ENCODE data around the gene JAKMIP1. TPM values are rescaled to one million over a fixed set of nuclear protein-coding genes. Genes with fewer than 3 reads are reported as not detected.

Gene JAKMIP1
- polyA plus RNA-seq, 1 donor from 2014 or later = 15.3 TPM

DNA sequence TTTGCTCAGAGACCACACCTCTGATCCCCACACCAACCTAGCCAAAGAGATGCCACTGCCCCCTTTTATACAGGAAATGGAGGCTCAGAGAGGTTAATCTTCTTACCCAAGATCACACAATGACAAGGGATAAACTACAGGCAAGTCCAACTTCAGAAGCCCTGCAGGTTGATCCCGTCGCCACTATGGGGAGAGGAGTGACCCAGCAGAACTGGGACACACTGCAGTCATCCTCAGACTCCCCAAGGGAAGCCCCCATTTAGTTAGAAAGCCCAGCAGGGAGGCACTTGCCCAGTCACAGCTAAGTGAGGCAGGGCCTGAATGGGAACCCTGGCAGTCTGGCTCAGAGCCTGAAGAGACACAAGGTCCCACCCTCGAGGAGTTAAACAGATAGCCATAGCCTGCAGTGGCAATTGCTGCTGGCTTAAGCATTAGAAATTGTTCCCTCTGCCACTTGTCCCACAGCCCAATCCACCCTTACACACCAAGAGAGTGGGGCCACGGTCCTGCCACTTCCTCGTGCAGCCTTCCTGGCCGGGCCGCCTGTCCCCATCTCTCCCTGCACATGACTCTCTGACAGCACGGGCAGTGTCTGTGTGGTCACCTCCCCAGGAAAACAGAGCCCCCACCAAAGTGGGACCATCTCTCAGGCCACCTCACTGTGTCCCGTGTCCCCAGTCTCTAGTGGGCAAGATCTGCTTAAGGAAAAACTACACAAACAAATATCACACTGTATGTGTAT is 2.7 kb downstream of the JAKMIP1 start:
- H2AFZ ChIP-seq (ENCODE audit: low read depth, low read length) = no peak overlapping the region
- no peak overlapping the region for H3K27ac ChIP-seq (ENCODE audit: low read length)
- H3K36me3 ChIP-seq (ENCODE audit: insufficient read depth, low read length) = no peaks in the 10 kb centered on the region
- no peak overlapping the region for H3K9ac ChIP-seq (ENCODE audit: low read length)
- H3K79me2 ChIP-seq (replicated peaks; ENCODE audit: insufficient read depth, low read length) = no peaks in the 10 kb centered on the region
- no peaks in the 10 kb centered on the region for H3K9me3 ChIP-seq (ENCODE audit: low read length)
- no peak for TF ChIP-seq POLR2AphosphoS5 (IDR thresholded peaks at IDR 0.05)
- TF ChIP-seq EZH2 (IDR thresholded peaks at IDR 0.05; ENCODE audit: borderline replicate concordance, insufficient read depth, low read length, poor library complexity, severe bottlenecking) = no peak
- no peak for TF ChIP-seq MXI1 (conservative IDR thresholded peaks at IDR 0.05; ENCODE audit: poor library complexity, severe bottlenecking)
- TF ChIP-seq EP300 (conservative IDR thresholded peaks at IDR 0.05; ENCODE audit: poor library complexity, severe bottlenecking) = no peak
- TF ChIP-seq TAF1 (IDR thresholded peaks at IDR 0.05; ENCODE audit: low read depth) = no peak
- TF ChIP-seq, protein P1, sequence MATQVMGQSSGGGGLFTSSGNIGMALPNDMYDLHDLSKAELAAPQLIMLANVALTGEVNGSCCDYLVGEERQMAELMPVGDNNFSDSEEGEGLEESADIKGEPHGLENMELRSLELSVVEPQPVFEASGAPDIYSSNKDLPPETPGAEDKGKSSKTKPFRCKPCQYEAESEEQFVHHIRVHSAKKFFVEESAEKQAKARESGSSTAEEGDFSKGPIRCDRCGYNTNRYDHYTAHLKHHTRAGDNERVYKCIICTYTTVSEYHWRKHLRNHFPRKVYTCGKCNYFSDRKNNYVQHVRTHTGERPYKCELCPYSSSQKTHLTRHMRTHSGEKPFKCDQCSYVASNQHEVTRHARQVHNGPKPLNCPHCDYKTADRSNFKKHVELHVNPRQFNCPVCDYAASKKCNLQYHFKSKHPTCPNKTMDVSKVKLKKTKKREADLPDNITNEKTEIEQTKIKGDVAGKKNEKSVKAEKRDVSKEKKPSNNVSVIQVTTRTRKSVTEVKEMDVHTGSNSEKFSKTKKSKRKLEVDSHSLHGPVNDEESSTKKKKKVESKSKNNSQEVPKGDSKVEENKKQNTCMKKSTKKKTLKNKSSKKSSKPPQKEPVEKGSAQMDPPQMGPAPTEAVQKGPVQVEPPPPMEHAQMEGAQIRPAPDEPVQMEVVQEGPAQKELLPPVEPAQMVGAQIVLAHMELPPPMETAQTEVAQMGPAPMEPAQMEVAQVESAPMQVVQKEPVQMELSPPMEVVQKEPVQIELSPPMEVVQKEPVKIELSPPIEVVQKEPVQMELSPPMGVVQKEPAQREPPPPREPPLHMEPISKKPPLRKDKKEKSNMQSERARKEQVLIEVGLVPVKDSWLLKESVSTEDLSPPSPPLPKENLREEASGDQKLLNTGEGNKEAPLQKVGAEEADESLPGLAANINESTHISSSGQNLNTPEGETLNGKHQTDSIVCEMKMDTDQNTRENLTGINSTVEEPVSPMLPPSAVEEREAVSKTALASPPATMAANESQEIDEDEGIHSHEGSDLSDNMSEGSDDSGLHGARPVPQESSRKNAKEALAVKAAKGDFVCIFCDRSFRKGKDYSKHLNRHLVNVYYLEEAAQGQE (IDR thresholded peaks at IDR 0.05; ENCODE audit: borderline replicate concordance) = no peak
- TF ChIP-seq SMC3 (conservative IDR thresholded peaks at IDR 0.05; ENCODE audit: poor library complexity) = no peak
- TF ChIP-seq RAD21 (conservative IDR thresholded peaks at IDR 0.05) = no peak
- TF ChIP-seq, protein P2, sequence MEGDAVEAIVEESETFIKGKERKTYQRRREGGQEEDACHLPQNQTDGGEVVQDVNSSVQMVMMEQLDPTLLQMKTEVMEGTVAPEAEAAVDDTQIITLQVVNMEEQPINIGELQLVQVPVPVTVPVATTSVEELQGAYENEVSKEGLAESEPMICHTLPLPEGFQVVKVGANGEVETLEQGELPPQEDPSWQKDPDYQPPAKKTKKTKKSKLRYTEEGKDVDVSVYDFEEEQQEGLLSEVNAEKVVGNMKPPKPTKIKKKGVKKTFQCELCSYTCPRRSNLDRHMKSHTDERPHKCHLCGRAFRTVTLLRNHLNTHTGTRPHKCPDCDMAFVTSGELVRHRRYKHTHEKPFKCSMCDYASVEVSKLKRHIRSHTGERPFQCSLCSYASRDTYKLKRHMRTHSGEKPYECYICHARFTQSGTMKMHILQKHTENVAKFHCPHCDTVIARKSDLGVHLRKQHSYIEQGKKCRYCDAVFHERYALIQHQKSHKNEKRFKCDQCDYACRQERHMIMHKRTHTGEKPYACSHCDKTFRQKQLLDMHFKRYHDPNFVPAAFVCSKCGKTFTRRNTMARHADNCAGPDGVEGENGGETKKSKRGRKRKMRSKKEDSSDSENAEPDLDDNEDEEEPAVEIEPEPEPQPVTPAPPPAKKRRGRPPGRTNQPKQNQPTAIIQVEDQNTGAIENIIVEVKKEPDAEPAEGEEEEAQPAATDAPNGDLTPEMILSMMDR (IDR thresholded peaks at IDR 0.05; ENCODE audit: poor library complexity, severe bottlenecking) = no peak
- H3K9me2 ChIP-seq (ENCODE audit: insufficient read depth, low read length) = no peaks in the 10 kb centered on the region
- no peak overlapping the region for H3K4me2 ChIP-seq (ENCODE audit: low read length)
- no peak overlapping the region for H3K4me3 ChIP-seq (ENCODE audit: low read length)
- H4K20me1 ChIP-seq (ENCODE audit: insufficient read depth) = no peaks in the 10 kb centered on the region
- peaks cover 38% of the 10 kb centered on the region for H3K27me3 ChIP-seq (ENCODE audit: insufficient read depth, low read depth, low read length)
- H3F3A ChIP-seq (ENCODE audit: insufficient read depth, low read length, poor library complexity, severe bottlenecking) = no peaks in the 10 kb centered on the region

DNA sequence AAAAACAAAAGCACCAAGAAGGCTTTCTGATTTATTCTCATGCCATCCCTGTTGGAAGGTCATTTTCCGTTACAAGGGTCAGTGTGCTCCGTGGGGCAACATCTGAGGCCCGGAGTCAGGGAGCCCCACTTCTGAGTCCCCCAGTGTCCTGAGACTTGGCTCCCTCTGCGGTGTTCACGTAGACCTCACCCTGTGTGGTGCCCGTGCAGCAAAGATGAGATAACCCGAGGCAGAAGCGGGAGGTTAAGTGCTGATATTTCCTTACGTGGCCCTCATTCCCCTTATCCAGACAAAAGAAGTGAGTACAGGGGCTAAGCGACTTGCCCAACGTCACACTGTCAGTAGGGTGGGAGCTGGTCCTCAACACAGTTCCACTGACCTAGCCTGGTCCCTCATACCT is 3.5 kb downstream of the JAKMIP1 start:
- Histone ChIP-seq H3K9me3 (ENCODE audit: low read length) (no peaks in the 10 kb centered on the region), H3K27ac (ENCODE audit: low read length) (no peak overlapping the region)

More for the DNA sequence above, 3.5 kb downstream of the JAKMIP1 start:
- Histone ChIP-seq H4K20me1 (ENCODE audit: insufficient read depth) (no peaks in the 10 kb centered on the region), H3K79me2 (replicated peaks; ENCODE audit: insufficient read depth, low read length) (no peaks in the 10 kb centered on the region), H3K4me3 (ENCODE audit: low read length) (no peak overlapping the region), H3K36me3 (ENCODE audit: insufficient read depth, low read length) (no peaks in the 10 kb centered on the region), H3F3A (ENCODE audit: insufficient read depth, low read length, poor library complexity, severe bottlenecking) (no peaks in the 10 kb centered on the region), H3K9ac (ENCODE audit: low read length) (no peak overlapping the region), H2AFZ (ENCODE audit: low read depth, low read length) (no peak overlapping the region), H3K4me2 (ENCODE audit: low read length) (no peak overlapping the region), H3K9me2 (ENCODE audit: insufficient read depth, low read length) (no peaks in the 10 kb centered on the region), H3K27me3 (ENCODE audit: insufficient read depth, low read depth, low read length) (peaks cover 38% of the 10 kb centered on the region)
- TF ChIP-seq EZH2 (IDR thresholded peaks at IDR 0.05; ENCODE audit: borderline replicate concordance, insufficient read depth, low read length, poor library complexity, severe bottlenecking) (no peak), EP300 (conservative IDR thresholded peaks at IDR 0.05; ENCODE audit: poor library complexity, severe bottlenecking) (no peak), RAD21 (conservative IDR thresholded peaks at IDR 0.05) (no peak), TAF1 (IDR thresholded peaks at IDR 0.05; ENCODE audit: low read depth) (no peak)

Data from neural cell (in vitro differentiated cells).